Thoracic aorta (tissue), 2 donors: ENCODE measurements around the gene NAP1L1. TPM values are rescaled to one million over a fixed set of nuclear protein-coding genes. Genes with fewer than 3 reads are reported as not detected.

Source experiments
- ATAC-seq: fragments of 150-250 bp; one replicate; pipeline ENCODE4 v1.8.0; 2017; ENCODE audit warnings: low read depth; ENCODE audit not compliant: insufficient number of reproducible peaks, low FRiP score
- DNase-seq: peaks from one replicate; pipeline ENCODE4 v3.0.0-alpha.2; 2020; ENCODE audit warnings: low spot score
- H3K27ac ChIP-seq, 2 donors: fragments of 200-600 bp; sonication (generic); 1 replicate in 1 of 2; 2 replicates in 1 of 2; pipeline ENCODE4 v1.5.1; 2016; ENCODE audit warnings: mild to moderate bottlenecking in 2 of 2, moderate library complexity in 2 of 2
- H3K27me3 ChIP-seq: fragments of 200-600 bp; sonication (generic); replicated peaks from 2 replicates; pipeline ENCODE4 v1.6.0; 2016; ENCODE audit warnings: mild to moderate bottlenecking; ENCODE audit not compliant: insufficient read depth
- H3K36me3 ChIP-seq: fragments of 200-600 bp; sonication (generic); one replicate; pipeline ENCODE4 v1.5.1; 2016
- H3K4me1 ChIP-seq, 2 donors: fragments of 200-600 bp; sonication (generic); 1 replicate in 1 of 2; 2 replicates in 1 of 2; pipeline versions ENCODE4 v1.5.1 to v1.6.0; 2016; ENCODE audit warnings: low read depth in 2 of 2, mild to moderate bottlenecking in 1 of 2; ENCODE audit not compliant: control insufficient read depth in 1 of 2
- H3K4me3 ChIP-seq: fragments of 200-600 bp; sonication (generic); 2 replicates; pipeline ENCODE4 v1.5.1; 2016; ENCODE audit warnings: mild to moderate bottlenecking
- H3K9me3 ChIP-seq: fragments of 200-600 bp; sonication (generic); 2 replicates; pipeline ENCODE4 v1.5.1; 2016
- CTCF ChIP-seq: fragments of 200-600 bp; sonication (generic); IDR thresholded peaks from one replicate; pipeline ENCODE4 v1.5.1; 2019; ENCODE audit warnings: antibody characterized with exemption
- total RNA-seq, 2 donors: library from RNA; depleted of rRNA; stranded (reverse); fragments of >200 nt; gene quantifications; one replicate each; pipeline versions ENCODE4 v1.1.0 to v1.2.3, GENCODE V29; 2016

The NAP1L1 gene
- total RNA-seq, 2 donors from 2014 or later: 178 to 316 TPM

- TF ChIP-seq CTCF: no peak
- Histone ChIP-seq H3K27ac (no peak overlapping the region), H3K27me3 (no peaks in the 10 kb centered on the region), H3K9me3 (no peaks in the 10 kb centered on the region), H3K4me3 (no peak overlapping the region), H3K4me1 (no peaks in the 10 kb centered on the region), H3K36me3 (no peaks in the 10 kb centered on the region)
- ATAC-seq (no peak), DNase-seq (no peak)
These were observed 25.4 kb upstream of the NAP1L1 start for GRCh38 chr12:76109879-76110278.

- H3K4me1 ChIP-seq: no peaks in the 10 kb centered on the region
- no peak for TF ChIP-seq CTCF
- DNase-seq: no peak
- H3K4me3 ChIP-seq: no peak overlapping the region
- no peaks in the 10 kb centered on the region for H3K36me3 ChIP-seq
- no peaks in the 10 kb centered on the region for H3K27me3 ChIP-seq
- H3K27ac ChIP-seq: no peak overlapping the region
- ATAC-seq: no peak
- H3K9me3 ChIP-seq: no peaks in the 10 kb centered on the region
These were observed 23.9 kb upstream of the NAP1L1 start for GRCh38 chr12:76108356-76108755.

GRCh38 chr12:76106631-76107030 lies 22.1 kb upstream of the NAP1L1 start:
- Histone ChIP-seq H3K27ac (no peak overlapping the region), H3K27me3 (no peaks in the 10 kb centered on the region), H3K9me3 (no peaks in the 10 kb centered on the region), H3K4me1 (no peaks in the 10 kb centered on the region), H3K4me3 (no peak overlapping the region), H3K36me3 (no peaks in the 10 kb centered on the region)
- TF ChIP-seq CTCF: no peak
- ATAC-seq (no peak), DNase-seq (no peak)

- H3K4me3 ChIP-seq: no peak overlapping the region
- no peak for ATAC-seq
- no peaks in the 10 kb centered on the region for H3K9me3 ChIP-seq
- TF ChIP-seq CTCF: no peak
- no peaks in the 10 kb centered on the region for H3K27me3 ChIP-seq
- no peak overlapping the region for H3K27ac ChIP-seq
- no peaks in the 10 kb centered on the region for H3K36me3 ChIP-seq
- DNase-seq: no peak
- H3K4me1 ChIP-seq: no peaks in the 10 kb centered on the region
These were observed 19.5 kb upstream of the NAP1L1 start for GRCh38 chr12:76103958-76104357.

GRCh38 chr12:76101739-76102385 lies 17.4 kb upstream of the NAP1L1 start:
- Histone ChIP-seq H3K27ac (no peak overlapping the region), H3K9me3 (no peaks in the 10 kb centered on the region), H3K27me3 (no peaks in the 10 kb centered on the region), H3K4me1 (no peaks in the 10 kb centered on the region), H3K36me3 (no peaks in the 10 kb centered on the region), H3K4me3 (no peak overlapping the region)
- no peak for ATAC-seq
- no peak for DNase-seq
- no peak for TF ChIP-seq CTCF
